ENCODE data around the gene SBF2. TPM values are rescaled to one million over a fixed set of nuclear protein-coding genes. Genes with fewer than 3 reads are reported as not detected.

SBF2 gene
- total RNA-seq, 1 donor from 2014 or later = 30.7 TPM

GRCh38 chr11:9899676-9900075 lies 394.3 kb downstream of the SBF2 start:
- Mint-ChIP-seq H3K4me3 (ENCODE audit: unreplicated experiment) (no peak overlapping the region), H3K27ac (ENCODE audit: unreplicated experiment) (no peak overlapping the region), H3K4me1 (ENCODE audit: low read depth, unreplicated experiment) (no peaks in the 10 kb centered on the region), H3K36me3 (ENCODE audit: unreplicated experiment) (no peaks in the 10 kb centered on the region), H3K9me3 (ENCODE audit: unreplicated experiment) (peaks cover 2% of the 10 kb centered on the region), H3K27me3 (ENCODE audit: unreplicated experiment) (no peaks in the 10 kb centered on the region)
- no peak for DNase-seq
- TF ChIP-seq CTCF (IDR thresholded peaks at IDR 0.05; ENCODE audit: partially characterized antibody, unreplicated experiment) = no peak

GRCh38 chr11:9896902-9897301 lies 397.1 kb downstream of the SBF2 start:
- Mint-ChIP-seq H3K36me3 (ENCODE audit: unreplicated experiment) (no peaks in the 10 kb centered on the region), H3K4me1 (ENCODE audit: low read depth, unreplicated experiment) (no peaks in the 10 kb centered on the region), H3K4me3 (ENCODE audit: unreplicated experiment) (no peak overlapping the region), H3K27ac (ENCODE audit: unreplicated experiment) (no peak overlapping the region), H3K9me3 (ENCODE audit: unreplicated experiment) (no peaks in the 10 kb centered on the region), H3K27me3 (ENCODE audit: unreplicated experiment) (no peaks in the 10 kb centered on the region)
- no peak for TF ChIP-seq CTCF (IDR thresholded peaks at IDR 0.05; ENCODE audit: partially characterized antibody, unreplicated experiment)
- DNase-seq = no peak

- Mint-ChIP-seq H3K4me1 (ENCODE audit: low read depth, unreplicated experiment) (no peaks in the 10 kb centered on the region), H3K27ac (ENCODE audit: unreplicated experiment) (no peak overlapping the region), H3K27me3 (ENCODE audit: unreplicated experiment) (no peaks in the 10 kb centered on the region), H3K9me3 (ENCODE audit: unreplicated experiment) (no peaks in the 10 kb centered on the region), H3K4me3 (ENCODE audit: unreplicated experiment) (no peak overlapping the region), H3K36me3 (ENCODE audit: unreplicated experiment) (no peaks in the 10 kb centered on the region)
- no peak for TF ChIP-seq CTCF (IDR thresholded peaks at IDR 0.05; ENCODE audit: partially characterized antibody, unreplicated experiment)
- DNase-seq = no peak
Measured at GRCh38 chr11:9895006-9895405, 399.0 kb downstream of the SBF2 start.

- Mint-ChIP-seq H3K36me3 (ENCODE audit: unreplicated experiment) (no peaks in the 10 kb centered on the region), H3K4me3 (ENCODE audit: unreplicated experiment) (no peak overlapping the region), H3K4me1 (ENCODE audit: low read depth, unreplicated experiment) (no peaks in the 10 kb centered on the region), H3K27ac (ENCODE audit: unreplicated experiment) (no peak overlapping the region), H3K9me3 (ENCODE audit: unreplicated experiment) (no peaks in the 10 kb centered on the region), H3K27me3 (ENCODE audit: unreplicated experiment) (no peaks in the 10 kb centered on the region)
- DNase-seq = no peak
- TF ChIP-seq CTCF (IDR thresholded peaks at IDR 0.05; ENCODE audit: partially characterized antibody, unreplicated experiment) = no peak
Measured at GRCh38 chr11:9893474-9893873, 400.5 kb downstream of the SBF2 start.

GRCh38 chr11:9888938-9889337 lies 405.1 kb downstream of the SBF2 start:
- Mint-ChIP-seq H3K4me3 (ENCODE audit: unreplicated experiment) (no peak overlapping the region), H3K27ac (ENCODE audit: unreplicated experiment) (no peak overlapping the region), H3K9me3 (ENCODE audit: unreplicated experiment) (no peaks in the 10 kb centered on the region), H3K36me3 (ENCODE audit: unreplicated experiment) (no peaks in the 10 kb centered on the region), H3K27me3 (ENCODE audit: unreplicated experiment) (no peaks in the 10 kb centered on the region), H3K4me1 (ENCODE audit: low read depth, unreplicated experiment) (no peaks in the 10 kb centered on the region)
- no peak for DNase-seq
- no peak for TF ChIP-seq CTCF (IDR thresholded peaks at IDR 0.05; ENCODE audit: partially characterized antibody, unreplicated experiment)

All from glutamatergic neuron (in vitro differentiated cells).